Measurements from ENCODE around the gene LAMA2. TPM values are rescaled to one million over a fixed set of nuclear protein-coding genes. Genes with fewer than 3 reads are reported as not detected.

Gene LAMA2
- total RNA-seq, 3 donors from 2014 or later (not counting 1 experiment from before 2014, with no cell fraction given), result 2.1 to 5.3 (median 3.6) TPM

DNA sequence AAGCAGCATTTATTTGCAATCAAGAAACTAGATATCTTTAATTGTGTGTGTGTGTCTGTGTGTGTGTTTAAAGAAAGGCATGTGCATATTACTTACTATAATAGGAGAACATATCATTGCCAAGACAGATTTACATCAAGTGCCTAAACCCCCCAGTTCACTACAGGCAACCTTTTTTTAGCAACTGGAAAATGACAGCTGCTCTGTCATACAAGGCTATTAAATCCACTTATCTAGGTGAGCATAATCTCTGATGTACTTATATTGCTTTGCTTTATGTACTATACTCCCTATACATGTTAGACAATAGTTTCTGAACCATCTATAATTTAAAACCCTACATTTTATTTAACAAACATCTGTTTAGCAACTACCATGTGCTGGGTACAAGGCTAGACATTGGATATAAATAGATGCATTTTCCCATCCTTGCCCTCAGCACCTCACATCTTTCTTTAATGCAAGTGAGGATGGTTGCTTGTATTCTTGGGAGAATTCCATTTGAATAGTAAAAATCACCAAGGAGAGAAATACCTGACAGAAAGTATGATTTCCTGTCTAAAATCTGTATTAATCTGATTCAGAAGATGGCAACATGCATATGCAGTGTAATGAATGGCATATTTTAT, 398.3 kb downstream of the LAMA2 start:
- Histone ChIP-seq H3K27me3 (ENCODE audit: control insufficient read depth, insufficient read depth, low read length) (no peaks in the 10 kb centered on the region), H3K9me3 (ENCODE audit: control insufficient read depth, insufficient read depth, low read length) (no peaks in the 10 kb centered on the region), H3K27ac (ENCODE audit: low read length) (peak overlapping the region; percentile 74), H3K4me3 (ENCODE audit: low read length) (peak overlapping the region; percentile 32), H3K4me1 (ENCODE audit: control insufficient read depth, insufficient read depth, low read length) (peaks cover 19% of the 10 kb centered on the region), H3K36me3 (ENCODE audit: control insufficient read depth, insufficient read depth, low read length) (no peaks in the 10 kb centered on the region)
- Mint-ChIP-seq H3K4me3 (peak overlapping the region; percentile 93), H3K27ac (peak overlapping the region; percentile 96 to 97), H3K27me3 (ENCODE audit: low read depth in 2 of 2) (no peaks in the 10 kb centered on the region), H3K36me3 (no peaks in the 10 kb centered on the region), H3K9me3 (peaks cover 0 to 2% of the 10 kb centered on the region in 2 donors), H3K4me1 (peaks cover 59 to 68% of the 10 kb centered on the region in 2 donors)
- TF ChIP-seq, protein P1, sequence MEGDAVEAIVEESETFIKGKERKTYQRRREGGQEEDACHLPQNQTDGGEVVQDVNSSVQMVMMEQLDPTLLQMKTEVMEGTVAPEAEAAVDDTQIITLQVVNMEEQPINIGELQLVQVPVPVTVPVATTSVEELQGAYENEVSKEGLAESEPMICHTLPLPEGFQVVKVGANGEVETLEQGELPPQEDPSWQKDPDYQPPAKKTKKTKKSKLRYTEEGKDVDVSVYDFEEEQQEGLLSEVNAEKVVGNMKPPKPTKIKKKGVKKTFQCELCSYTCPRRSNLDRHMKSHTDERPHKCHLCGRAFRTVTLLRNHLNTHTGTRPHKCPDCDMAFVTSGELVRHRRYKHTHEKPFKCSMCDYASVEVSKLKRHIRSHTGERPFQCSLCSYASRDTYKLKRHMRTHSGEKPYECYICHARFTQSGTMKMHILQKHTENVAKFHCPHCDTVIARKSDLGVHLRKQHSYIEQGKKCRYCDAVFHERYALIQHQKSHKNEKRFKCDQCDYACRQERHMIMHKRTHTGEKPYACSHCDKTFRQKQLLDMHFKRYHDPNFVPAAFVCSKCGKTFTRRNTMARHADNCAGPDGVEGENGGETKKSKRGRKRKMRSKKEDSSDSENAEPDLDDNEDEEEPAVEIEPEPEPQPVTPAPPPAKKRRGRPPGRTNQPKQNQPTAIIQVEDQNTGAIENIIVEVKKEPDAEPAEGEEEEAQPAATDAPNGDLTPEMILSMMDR (IDR thresholded peaks at IDR 0.05), result no peak
- intact Hi-C loops (cut with micrococcal nuclease), result no loop called here
- peak; percentile 5 to 34 (median 32) for ATAC-seq
- peak in 1 of 2 donors; percentile 13 for DNase-seq

DNA sequence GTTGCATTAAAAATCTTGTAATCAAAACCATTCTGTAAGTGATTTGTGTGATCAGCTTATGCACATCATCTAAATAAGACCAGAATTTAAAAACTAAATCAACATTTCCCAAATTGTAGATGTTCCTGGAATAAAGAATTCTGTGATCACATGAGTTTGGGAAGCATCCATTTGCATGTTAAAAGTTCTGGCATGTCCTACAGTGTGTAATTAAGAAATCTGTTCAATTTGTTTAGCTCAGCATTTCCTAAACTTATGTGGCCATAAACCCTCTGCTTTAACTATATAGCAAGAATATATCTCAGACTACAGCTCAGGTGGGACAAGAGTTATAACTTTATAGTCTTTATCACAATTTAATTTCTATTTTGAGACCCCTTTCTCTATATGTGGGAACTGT, 399.1 kb downstream of the LAMA2 start:
- H3K4me1 ChIP-seq (ENCODE audit: control insufficient read depth, insufficient read depth, low read length), result peaks cover 19% of the 10 kb centered on the region
- ATAC-seq (no peak), DNase-seq (no peak)
- H3K27me3 ChIP-seq (ENCODE audit: control insufficient read depth, insufficient read depth, low read length), result no peaks in the 10 kb centered on the region
- no peaks in the 10 kb centered on the region for H3K9me3 ChIP-seq (ENCODE audit: control insufficient read depth, insufficient read depth, low read length)
- Mint-ChIP-seq H3K27me3 (ENCODE audit: low read depth in 2 of 2) (no peaks in the 10 kb centered on the region), H3K4me3 (peak overlapping the region; percentile 93), H3K9me3 (peaks cover 0 to 2% of the 10 kb centered on the region in 2 donors), H3K36me3 (no peaks in the 10 kb centered on the region), H3K27ac (peak overlapping the region; percentile 96 to 97), H3K4me1 (peaks cover 60 to 67% of the 10 kb centered on the region in 2 donors)
- TF ChIP-seq, protein P1 (IDR thresholded peaks at IDR 0.05), result no peak
- no peak overlapping the region for H3K4me3 ChIP-seq (ENCODE audit: low read length)
- peak overlapping the region; percentile 74 for H3K27ac ChIP-seq (ENCODE audit: low read length)
- H3K36me3 ChIP-seq (ENCODE audit: control insufficient read depth, insufficient read depth, low read length), result no peaks in the 10 kb centered on the region
- intact Hi-C loops (cut with micrococcal nuclease), result no loop called here

DNA sequence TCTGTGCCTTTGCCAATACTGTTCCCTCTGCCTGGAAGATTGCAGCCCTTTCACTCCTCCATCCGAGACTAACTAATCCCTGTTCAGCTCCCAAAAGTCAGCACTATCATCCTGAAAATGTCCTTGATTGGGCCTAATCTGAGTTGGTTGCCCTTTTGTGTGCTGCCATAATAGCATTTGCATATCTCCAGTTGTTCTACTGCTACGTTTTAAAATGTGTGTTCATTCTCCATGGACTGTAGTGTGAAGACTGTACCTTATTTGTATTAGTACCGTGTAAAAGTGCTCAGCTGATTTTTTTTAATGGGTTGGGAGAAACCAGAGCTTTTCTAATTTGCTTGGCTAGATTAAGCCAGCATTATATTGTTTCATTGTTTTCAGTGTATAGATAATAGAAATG, 401.3 kb downstream of the LAMA2 start:
- Histone ChIP-seq H3K27me3 (ENCODE audit: control insufficient read depth, insufficient read depth, low read length) (no peaks in the 10 kb centered on the region), H3K36me3 (ENCODE audit: control insufficient read depth, insufficient read depth, low read length) (no peaks in the 10 kb centered on the region), H3K9me3 (ENCODE audit: control insufficient read depth, insufficient read depth, low read length) (no peaks in the 10 kb centered on the region), H3K4me3 (ENCODE audit: low read length) (no peak overlapping the region), H3K4me1 (ENCODE audit: control insufficient read depth, insufficient read depth, low read length) (peaks cover 19% of the 10 kb centered on the region), H3K27ac (ENCODE audit: low read length) (peak overlapping the region; percentile 74)
- WGBS (ENCODE audit: insufficient coverage), result 84% methylated on average over 3 of the region's 3 CpGs
- DNase-seq, result no peak
- Mint-ChIP-seq H3K27ac (peak overlapping the region; percentile 96 to 97), H3K4me3 (no peak overlapping the region), H3K36me3 (peaks cover 6% of the 10 kb centered on the region), H3K4me1 (peaks cover 55 to 62% of the 10 kb centered on the region in 2 donors), H3K9me3 (no peaks in the 10 kb centered on the region), H3K27me3 (ENCODE audit: low read depth in 2 of 2) (no peaks in the 10 kb centered on the region)
- no peak for ATAC-seq
- TF ChIP-seq, protein P1 (IDR thresholded peaks at IDR 0.05), result no peak
- intact Hi-C loops (cut with micrococcal nuclease), result no loop called here
